HEK293 (cell line): ENCODE data around the gene RPRD1B.

ENCODE experiments used
- CTCF ChIA-PET: fragments of 350-600 bp; formaldehyde crosslinking; extraction: SDS; loops from one replicate; lab custom pipeline; 2021; ENCODE audit warnings: antibody characterized with exemption; lab: Yijun Ruan, JAX
- POLR2A ChIA-PET: fragments of 300-600 bp; formaldehyde crosslinking; extraction: SDS; loops from one replicate; lab custom pipeline; 2020; ENCODE audit warnings: antibody characterized with exemption, inconsistent platforms; lab: Yijun Ruan, JAX
- H3K27ac ChIP-seq: fragments of 200-500 bp; sonication (Bioruptor generic); 2 replicates; pipeline ENCODE4 v1.5.1; 2014; ENCODE audit warnings: low read depth, low read length, control low read depth, inconsistent platforms; ENCODE audit errors: extremely low read depth
- H3K36me3 ChIP-seq, 2 experiments: fragments of 200-500 bp in 1 of 2; sonication (Bioruptor generic) in 1 of 2; 1 replicate in 1 of 2; 2 replicates in 1 of 2; pipeline ENCODE4 v1.5.1; 2014 to 2017; ENCODE audit warnings: inconsistent platforms in 2 of 2, low read length in 2 of 2; ENCODE audit not compliant: control insufficient read depth in 2 of 2, insufficient read depth in 1 of 2
- H3K4me1 ChIP-seq: fragments of 200-500 bp; sonication (Bioruptor generic); 2 replicates; pipeline ENCODE4 v1.5.1; 2014; ENCODE audit warnings: mild to moderate bottlenecking, low read length, inconsistent platforms; ENCODE audit not compliant: control insufficient read depth, insufficient read depth
- H3K4me3 ChIP-seq: 2 replicates; pipeline ENCODE4 v1.5.1; 2011; ENCODE audit warnings: low read depth, mild to moderate bottlenecking, control low read depth, low read length, moderate library complexity
- H3K9me3 ChIP-seq: fragments of 200-500 bp; sonication (Bioruptor generic); 2 replicates; pipeline ENCODE4 v1.5.1; 2014; ENCODE audit warnings: low read depth, low read length, inconsistent platforms; ENCODE audit not compliant: control insufficient read depth, insufficient read depth
- BCL11B ChIP-seq: fragments of 450-650 bp; formaldehyde crosslinking; IDR thresholded peaks from 2 replicates; pipeline ENCODE4 v1.5.1; 2016; ENCODE audit warnings: low read depth, missing biosample characterization, missing genetic modification characterization
- BCL6B ChIP-seq: fragments of 450-650 bp; formaldehyde crosslinking; IDR thresholded peaks from 2 replicates; pipeline ENCODE4 v1.5.1; 2017; ENCODE audit warnings: missing biosample characterization, missing genetic modification characterization
- EGR2 ChIP-seq: fragments of 450-650 bp; formaldehyde crosslinking; IDR thresholded peaks from 2 replicates; pipeline ENCODE4 v1.5.1; 2016; ENCODE audit warnings: low read depth, missing biosample characterization, missing genetic modification characterization
- HOXC10 ChIP-seq: sonication (generic); formaldehyde crosslinking; IDR thresholded peaks from 2 replicates; pipeline ENCODE4 v1.8.1; 2023; ENCODE audit warnings: mild to moderate bottlenecking, missing genetic modification reagents
- SALL2 ChIP-seq: fragments of 450-650 bp; formaldehyde crosslinking; IDR thresholded peaks from 2 replicates; pipeline ENCODE4 v1.5.0; 2017; ENCODE audit warnings: missing biosample characterization, mild to moderate bottlenecking, missing genetic modification characterization, borderline replicate concordance
- ZBTB26 ChIP-seq: fragments of 450-650 bp; formaldehyde crosslinking; optimal IDR thresholded peaks from 2 replicates; pipeline ENCODE3; 2016; ENCODE audit warnings: missing biosample characterization, mild to moderate bottlenecking, missing genetic modification characterization
- ZFP69B ChIP-seq: fragments of 450-650 bp; formaldehyde crosslinking; IDR thresholded peaks from 2 replicates; pipeline ENCODE4 v1.5.1; 2016; ENCODE audit warnings: missing biosample characterization, missing genetic modification characterization
- ZNF174 ChIP-seq: fragments of 450-650 bp; formaldehyde crosslinking; IDR thresholded peaks from 2 replicates; pipeline ENCODE4 v1.5.0; 2017; ENCODE audit warnings: missing biosample characterization, mild to moderate bottlenecking, missing genetic modification characterization
- ZNF202 ChIP-seq: fragments of 450-650 bp; formaldehyde crosslinking; IDR thresholded peaks from 2 replicates; pipeline ENCODE4 v1.5.1; 2016; ENCODE audit warnings: missing biosample characterization, missing genetic modification characterization, borderline replicate concordance
- ZNF214 ChIP-seq: fragments of 450-650 bp; formaldehyde crosslinking; IDR thresholded peaks from 2 replicates; pipeline ENCODE4 v1.5.1; 2017; ENCODE audit warnings: missing biosample characterization, mild to moderate bottlenecking, missing genetic modification characterization, borderline replicate concordance
- ZNF26 ChIP-seq: fragments of 450-650 bp; formaldehyde crosslinking; IDR thresholded peaks from 2 replicates; pipeline ENCODE4 v1.5.1; 2016; ENCODE audit warnings: missing biosample characterization, missing genetic modification characterization
- ZNF324 ChIP-seq: fragments of 450-650 bp; formaldehyde crosslinking; IDR thresholded peaks from 2 replicates; pipeline ENCODE4 v1.5.1; 2016; ENCODE audit warnings: missing biosample characterization, missing genetic modification characterization
- ZNF362 ChIP-seq: fragments of 450-650 bp; formaldehyde crosslinking; IDR thresholded peaks from 2 replicates; pipeline ENCODE4 v1.5.1; 2016; ENCODE audit warnings: missing biosample characterization, missing genetic modification characterization
- ZNF404 ChIP-seq: fragments of 450-650 bp; formaldehyde crosslinking; IDR thresholded peaks from 2 replicates; pipeline ENCODE4 v1.5.1; 2017; ENCODE audit warnings: missing biosample characterization, missing genetic modification characterization
- ZNF433 ChIP-seq: fragments of 450-650 bp; formaldehyde crosslinking; IDR thresholded peaks from 2 replicates; pipeline ENCODE4 v1.5.1; 2016; ENCODE audit warnings: missing biosample characterization, missing genetic modification characterization, low read depth
- ZNF501 ChIP-seq: fragments of 450-650 bp; formaldehyde crosslinking; IDR thresholded peaks from 2 replicates; pipeline ENCODE4 v1.5.1; 2016; ENCODE audit warnings: missing biosample characterization, missing genetic modification characterization
- ZNF521 ChIP-seq: fragments of 450-650 bp; formaldehyde crosslinking; IDR thresholded peaks from 2 replicates; pipeline ENCODE4 v1.5.1; 2017; ENCODE audit warnings: missing biosample characterization, mild to moderate bottlenecking, missing genetic modification characterization
- ZNF610 ChIP-seq: fragments of 450-650 bp; formaldehyde crosslinking; IDR thresholded peaks from 2 replicates; pipeline ENCODE4 v1.5.1; 2016; ENCODE audit warnings: missing biosample characterization, missing genetic modification characterization, borderline replicate concordance
- ZNF624 ChIP-seq: fragments of 450-650 bp; formaldehyde crosslinking; IDR thresholded peaks from 2 replicates; pipeline ENCODE4 v1.5.1; 2017; ENCODE audit warnings: missing biosample characterization, missing genetic modification characterization
- ZNF830 ChIP-seq: fragments of 450-650 bp; IDR thresholded peaks from 2 replicates; pipeline ENCODE4 v1.5.0; 2018; ENCODE audit warnings: missing biosample characterization, missing genetic modification characterization, low read depth, mild to moderate bottlenecking, moderate library complexity
- ZSCAN16 ChIP-seq: fragments of 450-650 bp; formaldehyde crosslinking; IDR thresholded peaks from 2 replicates; pipeline ENCODE4 v1.5.1; 2016; ENCODE audit warnings: missing biosample characterization, missing genetic modification characterization
- TF ChIP-seq, protein P1 (sequence below): sonication (generic); formaldehyde crosslinking; IDR thresholded peaks from 2 replicates; pipeline ENCODE4 v1.8.1; 2022; ENCODE audit warnings: mild to moderate bottlenecking, moderate library complexity, missing genetic modification reagents
- TF ChIP-seq, protein P2 (sequence below): fragments of 450-650 bp; formaldehyde crosslinking; IDR thresholded peaks from 2 replicates; pipeline ENCODE4 v1.5.1; 2017; ENCODE audit warnings: missing biosample characterization, missing genetic modification characterization
- TF ChIP-seq, protein P3 (sequence below): fragments of 450-650 bp; formaldehyde crosslinking; conservative IDR thresholded peaks from 2 replicates; pipeline ENCODE4 v1.5.1; 2016; ENCODE audit warnings: low read depth, missing biosample characterization, missing genetic modification characterization

Gene RPRD1B

GRCh38 chr20:38060536-38060935 lies 27.0 kb downstream of the RPRD1B start:
- POLR2A ChIA-PET: no interaction called here
- Histone ChIP-seq H3K9me3 (no peaks in the 10 kb centered on the region), H3K27ac (no peak overlapping the region), H3K4me1 (no peaks in the 10 kb centered on the region), H3K4me3 (no peak overlapping the region), H3K36me3 (peaks cover 32 to 91% of the 10 kb centered on the region in 2 experiments)
- CTCF ChIA-PET: interaction anchor here (0.6 to 6.6 kb wide), 6 partner anchors 10 to 1141 kb away, joined by 3 to 50 read pairs (median 4); no protein-coding TSS in a partner anchor
- no peak for TF ChIP-seq ZNF362 (tag by site-specific recombination)
- TF ChIP-seq ZNF521 (tag by site-specific recombination): no peak
- TF ChIP-seq, protein P1, sequence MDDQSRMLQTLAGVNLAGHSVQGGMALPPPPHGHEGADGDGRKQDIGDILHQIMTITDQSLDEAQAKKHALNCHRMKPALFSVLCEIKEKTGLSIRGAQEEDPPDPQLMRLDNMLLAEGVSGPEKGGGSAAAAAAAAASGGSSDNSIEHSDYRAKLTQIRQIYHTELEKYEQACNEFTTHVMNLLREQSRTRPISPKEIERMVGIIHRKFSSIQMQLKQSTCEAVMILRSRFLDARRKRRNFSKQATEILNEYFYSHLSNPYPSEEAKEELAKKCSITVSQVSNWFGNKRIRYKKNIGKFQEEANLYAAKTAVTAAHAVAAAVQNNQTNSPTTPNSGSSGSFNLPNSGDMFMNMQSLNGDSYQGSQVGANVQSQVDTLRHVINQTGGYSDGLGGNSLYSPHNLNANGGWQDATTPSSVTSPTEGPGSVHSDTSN: no peak
- TF ChIP-seq EGR2 (tag by site-specific recombination): no peak
- no peak for TF ChIP-seq ZNF433
- no peak for TF ChIP-seq ZNF610 (tag by site-specific recombination)
- TF ChIP-seq ZSCAN16 (tag by site-specific recombination): no peak
- no peak for TF ChIP-seq ZNF830
- TF ChIP-seq ZNF324 (tag by site-specific recombination): no peak
- no peak for TF ChIP-seq ZNF501
- no peak for TF ChIP-seq ZNF26 (tag by site-specific recombination)
- TF ChIP-seq, protein P2, sequence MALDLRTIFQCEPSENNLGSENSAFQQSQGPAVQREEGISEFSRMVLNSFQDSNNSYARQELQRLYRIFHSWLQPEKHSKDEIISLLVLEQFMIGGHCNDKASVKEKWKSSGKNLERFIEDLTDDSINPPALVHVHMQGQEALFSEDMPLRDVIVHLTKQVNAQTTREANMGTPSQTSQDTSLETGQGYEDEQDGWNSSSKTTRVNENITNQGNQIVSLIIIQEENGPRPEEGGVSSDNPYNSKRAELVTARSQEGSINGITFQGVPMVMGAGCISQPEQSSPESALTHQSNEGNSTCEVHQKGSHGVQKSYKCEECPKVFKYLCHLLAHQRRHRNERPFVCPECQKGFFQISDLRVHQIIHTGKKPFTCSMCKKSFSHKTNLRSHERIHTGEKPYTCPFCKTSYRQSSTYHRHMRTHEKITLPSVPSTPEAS (tag by site-specific recombination): no peak
- no peak for TF ChIP-seq BCL6B (tag by site-specific recombination)
- TF ChIP-seq SALL2 (tag by site-specific recombination): no peak
- TF ChIP-seq ZNF404 (tag by site-specific recombination): no peak
- TF ChIP-seq BCL11B: no peak
- no peak for TF ChIP-seq ZNF174 (tag by site-specific recombination)

- ChIA-PET POLR2A (no interaction called here), CTCF (interaction anchor here (0.6 to 6.6 kb wide), 4 partner anchors 9 to 1142 kb away, joined by 3 to 50 read pairs (median 14); no protein-coding TSS in a partner anchor)
- Histone ChIP-seq H3K36me3 (peaks cover 38 to 92% of the 10 kb centered on the region in 2 experiments), H3K27ac (no peak overlapping the region), H3K9me3 (no peaks in the 10 kb centered on the region), H3K4me1 (no peaks in the 10 kb centered on the region), H3K4me3 (no peak overlapping the region)
- TF ChIP-seq ZBTB26 (tag by site-specific recombination) (no peak), HOXC10 (CRISPR knock-in tag) (no peak), ZFP69B (no peak), ZNF202 (no peak), ZNF214 (no peak), ZNF624 (tag by site-specific recombination) (no peak)
- TF ChIP-seq, protein P3, sequence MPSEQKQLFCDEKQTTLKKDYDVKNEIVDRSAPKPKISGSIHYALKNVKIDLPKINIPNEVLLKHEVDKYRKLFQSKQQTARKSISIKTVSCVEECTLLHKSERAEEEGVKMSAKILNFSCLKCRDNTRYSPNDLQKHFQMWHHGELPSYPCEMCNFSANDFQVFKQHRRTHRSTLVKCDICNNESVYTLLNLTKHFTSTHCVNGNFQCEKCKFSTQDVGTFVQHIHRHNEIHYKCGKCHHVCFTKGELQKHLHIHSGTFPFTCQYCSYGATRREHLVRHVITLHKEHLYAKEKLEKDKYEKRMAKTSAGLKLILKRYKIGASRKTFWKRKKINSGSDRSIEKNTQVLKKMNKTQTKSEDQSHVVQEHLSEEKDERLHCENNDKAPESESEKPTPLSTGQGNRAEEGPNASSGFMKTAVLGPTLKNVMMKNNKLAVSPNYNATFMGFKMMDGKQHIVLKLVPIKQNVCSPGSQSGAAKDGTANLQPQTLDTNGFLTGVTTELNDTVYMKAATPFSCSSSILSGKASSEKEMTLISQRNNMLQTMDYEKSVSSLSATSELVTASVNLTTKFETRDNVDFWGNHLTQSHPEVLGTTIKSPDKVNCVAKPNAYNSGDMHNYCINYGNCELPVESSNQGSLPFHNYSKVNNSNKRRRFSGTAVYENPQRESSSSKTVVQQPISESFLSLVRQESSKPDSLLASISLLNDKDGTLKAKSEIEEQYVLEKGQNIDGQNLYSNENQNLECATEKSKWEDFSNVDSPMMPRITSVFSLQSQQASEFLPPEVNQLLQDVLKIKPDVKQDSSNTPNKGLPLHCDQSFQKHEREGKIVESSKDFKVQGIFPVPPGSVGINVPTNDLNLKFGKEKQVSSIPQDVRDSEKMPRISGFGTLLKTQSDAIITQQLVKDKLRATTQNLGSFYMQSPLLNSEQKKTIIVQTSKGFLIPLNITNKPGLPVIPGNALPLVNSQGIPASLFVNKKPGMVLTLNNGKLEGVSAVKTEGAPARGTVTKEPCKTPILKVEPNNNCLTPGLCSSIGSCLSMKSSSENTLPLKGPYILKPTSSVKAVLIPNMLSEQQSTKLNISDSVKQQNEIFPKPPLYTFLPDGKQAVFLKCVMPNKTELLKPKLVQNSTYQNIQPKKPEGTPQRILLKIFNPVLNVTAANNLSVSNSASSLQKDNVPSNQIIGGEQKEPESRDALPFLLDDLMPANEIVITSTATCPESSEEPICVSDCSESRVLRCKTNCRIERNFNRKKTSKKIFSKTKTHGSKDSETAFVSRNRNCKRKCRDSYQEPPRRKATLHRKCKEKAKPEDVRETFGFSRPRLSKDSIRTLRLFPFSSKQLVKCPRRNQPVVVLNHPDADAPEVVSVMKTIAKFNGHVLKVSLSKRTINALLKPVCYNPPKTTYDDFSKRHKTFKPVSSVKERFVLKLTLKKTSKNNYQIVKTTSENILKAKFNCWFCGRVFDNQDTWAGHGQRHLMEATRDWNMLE (tag by site-specific recombination): no peak
Observed at GRCh38 chr20:38061109-38061508, 27.6 kb downstream of the RPRD1B start.
